Sciatic nerve (tissue), 2 donors: Measurements from ENCODE around the gene PRR5L. TPM values are rescaled to one million over a fixed set of nuclear protein-coding genes. Genes with fewer than 3 reads are reported as not detected.

Experiments
- ATAC-seq: fragments of 200-7000 bp; cut with Tn5 transposase; one replicate; pipeline ENCODE4 v1.9.1; 2020; ENCODE audit warnings: mild to moderate bottlenecking, moderate library complexity
- DNase-seq: peaks from one replicate; pipeline ENCODE4 v3.0.0-alpha.2; 2020; ENCODE audit warnings: low spot score
- intact Hi-C: fragments of 100-400 bp; cut with DNase I; formaldehyde crosslinking; loops from one replicate; pipeline ENCODE4 v1.14.2; 2022
- total RNA-seq: library from RNA; stranded (reverse); fragmentation: NEBNext Ultra II Directional; extraction: Animal tissue kit (Norgen Biotek cat#: 25700); gene quantifications from one replicate; pipeline ENCODE4 v1.2.1, GENCODE V29; 2021
- donor health status: DM: no; HTN: no; CAD: no.
- donor health status: DM: no; HTN: no; CAD: no.

PRR5L gene
- total RNA-seq, 1 donor from 2014 or later = 28.6 TPM

DNA sequence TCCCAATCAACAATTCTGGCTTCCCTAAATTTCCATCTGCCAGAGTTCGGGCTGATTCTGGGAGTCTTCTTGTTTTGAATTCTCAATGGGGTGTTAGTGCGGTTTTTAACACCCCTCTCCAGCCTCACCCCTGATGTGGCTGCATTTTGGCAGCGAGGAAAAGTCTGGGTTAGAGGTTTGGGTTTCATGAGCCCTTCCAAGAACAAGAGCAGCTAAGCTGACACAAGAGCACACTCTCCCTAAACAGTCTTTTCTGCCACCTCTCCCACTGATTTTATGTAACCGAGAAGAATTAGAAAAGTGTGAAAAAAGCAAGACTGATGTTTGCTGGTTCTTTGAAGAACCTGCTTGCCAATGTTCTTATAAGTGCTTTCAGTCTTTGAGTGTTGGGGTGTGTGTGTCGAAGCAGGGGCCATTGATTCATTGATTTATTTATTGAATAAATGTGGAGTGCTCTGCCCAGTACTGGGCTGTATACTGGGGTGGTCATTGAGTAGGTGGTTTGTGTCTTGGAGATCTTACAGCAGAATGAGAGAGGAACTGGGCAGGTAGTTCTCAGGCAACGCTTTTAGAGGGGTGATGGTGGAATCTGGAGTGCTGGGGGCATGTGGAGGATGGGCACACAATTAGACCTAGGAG lies 112.5 kb downstream of the PRR5L start:
- intact Hi-C loops = no loop called here
- peak; percentile 89 for ATAC-seq
- no peak for DNase-seq

DNA sequence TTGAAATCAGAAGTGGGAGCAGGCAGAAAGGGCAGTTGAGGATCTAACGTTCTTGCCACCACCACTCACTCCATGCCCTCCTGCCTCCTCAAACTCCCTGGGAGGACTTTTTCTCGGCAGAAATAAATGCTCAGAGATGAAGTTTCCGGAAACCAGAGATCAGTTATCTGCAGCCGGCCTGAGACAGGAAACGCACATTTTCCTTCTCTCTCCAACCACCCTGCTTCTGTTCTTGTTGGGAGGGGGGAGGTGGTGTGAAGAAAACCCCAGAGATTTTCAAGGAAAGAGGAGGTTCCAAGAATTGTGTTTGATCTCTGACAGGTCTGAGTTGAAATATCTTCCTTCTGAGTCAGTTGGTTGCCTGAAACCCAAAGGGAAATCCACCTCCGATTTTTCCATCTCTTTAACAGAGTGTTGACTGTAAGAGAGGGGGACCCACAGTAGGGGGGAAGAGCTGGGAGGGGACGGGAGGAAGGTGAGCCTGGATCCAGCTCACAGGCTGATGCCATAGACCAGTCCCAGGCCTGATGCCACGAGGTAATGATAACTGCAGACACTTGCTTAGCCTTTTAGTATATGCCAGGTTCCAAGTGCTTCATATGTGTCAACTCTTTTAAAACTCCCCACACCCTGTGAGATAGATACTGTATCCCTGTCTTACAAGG lies 113.2 kb downstream of the PRR5L start:
- ATAC-seq (peak; percentile 35), DNase-seq (no peak)
- intact Hi-C loops = no loop called here

DNA sequence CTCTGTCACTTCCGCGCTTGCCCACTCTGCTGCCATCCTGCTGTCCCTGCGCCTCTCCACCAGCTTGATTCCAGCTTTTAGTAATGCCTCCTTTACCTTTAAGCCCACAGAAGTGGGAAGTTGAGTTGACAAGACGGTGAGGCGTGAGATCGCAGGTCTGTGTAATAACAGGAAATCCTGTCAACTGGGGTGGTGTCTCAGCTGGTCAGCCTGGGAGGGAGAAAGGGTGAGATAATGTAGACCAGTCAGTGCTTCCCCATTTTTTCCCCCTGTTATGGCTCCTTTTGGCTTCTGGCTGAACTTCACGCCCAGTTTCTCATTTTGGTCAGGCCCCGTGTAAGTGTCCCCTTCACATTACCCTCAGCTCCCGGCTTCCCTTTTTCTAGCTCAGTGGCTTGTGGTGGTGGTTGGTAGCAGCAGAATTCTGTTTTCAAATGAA lies 115.1 kb downstream of the PRR5L start:
- ATAC-seq = peak; percentile 40
- DNase-seq = no peak
- intact Hi-C loops = no loop called here

DNA sequence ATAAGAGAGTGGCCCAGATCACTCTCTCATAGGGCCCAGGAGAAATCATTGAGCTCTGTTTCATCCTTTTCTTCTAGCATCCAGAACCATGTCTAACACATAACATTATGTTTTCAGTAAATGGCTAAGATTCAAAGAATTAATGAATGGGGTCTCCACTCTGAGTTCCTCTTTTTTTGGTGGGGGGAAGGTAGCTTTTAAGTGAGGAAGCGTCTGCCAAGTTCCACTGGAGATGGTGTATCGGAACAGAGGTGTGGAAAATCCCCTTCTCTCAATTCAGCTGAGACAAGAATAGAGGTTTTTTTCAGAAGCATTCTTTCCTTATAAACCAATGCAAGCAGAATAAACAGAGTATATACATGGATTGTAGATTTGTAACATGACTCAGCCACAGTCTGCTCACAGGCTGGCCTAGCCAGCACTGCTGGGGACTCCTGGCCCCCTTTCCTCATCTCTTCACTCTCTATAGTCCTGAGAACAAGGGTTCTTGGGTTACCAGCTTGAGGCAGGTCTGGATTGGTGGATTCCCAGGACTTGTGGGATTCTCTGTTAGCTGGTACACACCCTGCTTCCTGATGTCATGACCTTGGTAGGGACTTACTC lies 116.8 kb downstream of the PRR5L start:
- intact Hi-C loops = no loop called here
- ATAC-seq = no peak
- DNase-seq = no peak

DNA sequence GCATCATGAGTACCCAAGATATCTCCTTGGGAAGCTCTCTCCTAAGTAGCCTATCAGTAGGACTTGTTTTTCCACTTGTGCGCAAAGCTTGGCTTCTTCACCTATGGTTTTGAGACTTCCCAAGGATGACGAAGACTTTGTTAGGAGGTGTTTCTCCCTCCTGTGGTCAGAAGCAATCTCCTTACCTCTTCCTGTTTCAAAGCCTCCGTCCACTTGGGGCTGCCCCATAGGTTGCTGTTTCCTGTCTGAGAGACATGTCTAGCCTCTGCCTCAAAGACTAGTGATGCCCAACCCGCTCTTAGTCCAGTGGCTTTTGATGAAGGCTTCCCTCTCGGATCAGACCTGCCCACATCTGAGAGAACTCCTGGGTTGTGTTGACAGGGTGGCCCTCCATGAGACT lies 121.1 kb downstream of the PRR5L start:
- intact Hi-C loops = no loop called here
- no peak for DNase-seq
- no peak for ATAC-seq

DNA sequence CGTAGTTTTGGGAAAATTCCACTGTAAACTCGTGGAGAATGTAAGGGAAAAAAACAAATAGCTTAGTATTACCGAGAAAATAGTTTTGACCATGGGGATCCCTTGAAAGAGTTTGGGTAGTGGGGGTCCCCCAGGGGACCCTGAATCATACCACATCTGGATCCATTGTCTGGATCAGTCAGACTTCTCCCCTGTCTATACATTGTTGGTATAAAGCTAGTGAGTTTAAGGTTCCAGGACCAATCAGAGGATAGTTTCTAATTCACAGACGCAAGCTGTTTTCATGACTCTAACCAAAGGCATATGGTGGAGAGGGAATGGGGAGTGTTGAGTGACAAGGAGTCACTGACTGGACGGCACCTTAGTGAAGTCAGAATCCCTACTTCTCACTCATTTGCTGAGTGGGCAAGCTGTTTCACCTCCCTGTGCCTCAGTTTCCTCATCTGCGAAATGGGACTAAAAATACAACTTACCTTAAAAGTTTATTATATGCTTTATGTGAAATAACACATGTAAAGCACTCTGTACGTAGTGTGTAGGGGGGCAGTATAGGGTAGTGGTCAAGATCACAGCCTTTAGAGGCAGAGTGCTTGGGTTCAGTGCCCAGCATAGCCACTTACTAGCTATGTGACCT lies 123.8 kb downstream of the PRR5L start:
- no peak for ATAC-seq
- intact Hi-C loops = no loop called here
- DNase-seq = no peak

DNA sequence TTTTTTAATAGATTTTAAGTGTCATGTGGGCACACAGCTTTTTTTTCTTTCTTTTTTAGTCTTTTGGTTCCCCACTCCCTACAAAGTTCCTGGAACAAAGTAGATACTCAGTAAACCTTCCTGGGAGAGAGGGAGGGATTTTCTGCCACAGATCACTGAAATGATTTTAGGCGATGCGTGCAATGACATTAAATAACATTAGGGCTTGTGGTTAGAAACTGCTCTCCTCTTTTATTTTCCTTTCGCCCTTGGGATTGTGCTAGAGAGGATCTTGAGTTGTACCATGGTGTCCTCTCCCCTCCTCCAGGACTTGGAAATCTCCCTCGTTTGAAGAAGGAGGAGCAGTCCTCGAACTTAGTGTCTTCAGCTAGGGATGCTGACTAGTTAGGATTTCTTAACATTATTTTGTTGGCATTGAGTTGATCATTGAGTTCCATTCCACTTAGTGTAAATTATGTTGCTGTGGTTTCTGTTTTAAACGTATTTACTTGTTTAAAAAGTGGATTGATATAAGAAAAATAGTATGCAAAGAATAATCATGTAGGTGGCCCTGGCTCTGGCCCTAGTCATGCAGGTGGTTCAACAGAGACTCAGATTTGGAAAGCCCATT lies 125.6 kb downstream of the PRR5L start:
- ATAC-seq (no peak), DNase-seq (no peak)
- intact Hi-C loops = no loop called here

DNA sequence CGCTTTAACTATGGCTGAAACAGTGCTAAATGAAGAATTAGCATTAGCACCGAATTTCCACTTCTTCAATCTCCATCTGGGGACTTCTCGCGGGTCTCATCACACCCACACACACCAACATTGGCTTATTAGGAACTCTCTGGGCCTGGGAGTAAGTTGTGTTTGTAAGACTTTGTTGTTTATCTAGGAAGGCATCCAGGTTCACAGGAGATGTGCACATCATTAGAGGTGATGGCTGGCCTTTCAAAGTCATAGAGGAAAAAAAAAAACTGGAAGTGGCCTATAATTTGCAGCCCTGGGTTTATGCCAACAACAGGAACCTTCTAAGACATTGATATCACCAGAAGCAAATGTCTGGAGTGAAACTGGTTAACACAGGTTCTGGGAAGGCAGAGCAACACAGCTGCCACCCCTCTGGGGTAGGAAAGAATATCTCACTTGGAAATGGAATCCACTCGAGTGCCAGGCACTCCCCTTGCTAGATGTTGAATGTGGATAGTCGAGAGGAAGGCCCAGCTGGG lies 129.5 kb downstream of the PRR5L start:
- intact Hi-C loops = loop anchor here (1.0 kb wide), 1 partner anchor 31 kb away; no protein-coding TSS in a partner anchor
- ATAC-seq (peak; percentile 16), DNase-seq (no peak)

DNA sequence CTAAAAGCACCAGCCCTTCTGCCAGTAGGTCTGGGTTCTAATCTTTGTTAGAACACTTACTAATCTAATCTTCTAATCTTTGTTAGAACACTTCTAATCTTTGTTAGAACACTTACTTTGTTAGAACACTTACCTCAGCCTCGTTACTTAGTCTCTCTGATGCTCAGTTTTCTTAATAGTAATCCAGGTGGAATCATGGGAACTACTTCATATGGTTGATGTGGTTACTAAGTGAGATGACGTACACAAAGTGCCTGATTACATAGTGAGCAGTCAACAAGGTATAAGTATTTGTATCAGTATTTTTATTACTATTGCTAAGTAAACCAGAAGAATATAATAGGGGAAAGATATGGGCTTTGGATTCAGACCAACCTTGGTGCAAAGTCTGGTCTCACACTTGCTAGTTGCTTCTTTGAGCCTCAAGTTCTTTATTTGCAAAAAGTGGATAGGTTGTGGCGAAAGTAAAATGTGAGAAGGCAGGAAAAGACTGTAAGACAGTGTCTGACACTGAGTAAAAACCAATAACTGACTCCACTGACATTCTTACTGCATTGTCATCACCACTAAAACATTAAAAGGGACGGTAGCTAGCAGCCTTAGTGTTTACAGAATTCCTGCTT lies 130.2 kb downstream of the PRR5L start:
- no peak for ATAC-seq
- intact Hi-C loops = loop anchor here (1.0 kb wide), 1 partner anchor 30 kb away; no protein-coding TSS in a partner anchor
- DNase-seq = no peak

DNA sequence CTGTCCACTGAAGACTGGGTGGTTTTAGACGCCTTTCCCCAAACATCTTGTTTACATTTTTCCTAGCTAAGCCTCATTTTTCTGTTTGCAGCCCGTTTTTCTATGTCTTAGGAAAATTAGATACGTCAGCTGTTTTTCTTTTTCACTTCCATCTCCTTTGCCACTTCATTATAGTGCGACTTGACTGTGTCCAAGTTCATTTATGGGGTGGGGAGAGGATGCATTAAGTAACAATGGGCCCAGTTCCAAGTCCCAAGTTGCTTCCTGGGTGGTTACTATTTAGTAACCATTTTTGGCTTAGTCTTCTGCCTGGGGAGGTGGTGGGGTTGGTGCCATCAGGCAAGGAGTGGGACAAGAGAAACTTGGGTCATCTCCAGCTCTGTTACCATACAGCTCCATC lies 131.0 kb downstream of the PRR5L start:
- DNase-seq (no peak), ATAC-seq (peak; percentile 67)
- intact Hi-C loops = no loop called here

DNA sequence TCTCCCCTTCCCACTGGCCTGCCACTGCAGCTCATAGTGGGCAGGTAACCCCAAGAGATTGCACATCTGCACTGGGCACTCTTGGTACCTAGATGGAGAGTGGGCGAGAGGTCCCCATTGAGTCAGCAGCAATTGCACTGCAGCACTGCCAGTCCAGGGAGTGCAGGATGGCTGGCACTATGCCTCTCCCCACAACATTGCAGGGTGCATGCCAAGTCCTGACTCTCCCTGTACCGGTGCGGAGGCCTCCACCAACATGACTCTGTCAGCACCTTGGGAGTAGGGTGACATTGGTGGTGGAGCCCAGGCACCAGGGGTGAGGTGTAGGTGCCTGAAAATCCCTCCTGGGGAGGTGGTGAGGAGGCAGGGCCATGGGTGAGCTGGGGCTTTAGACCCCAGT lies 131.8 kb downstream of the PRR5L start:
- DNase-seq = no peak
- intact Hi-C loops = no loop called here
- no peak for ATAC-seq

DNA sequence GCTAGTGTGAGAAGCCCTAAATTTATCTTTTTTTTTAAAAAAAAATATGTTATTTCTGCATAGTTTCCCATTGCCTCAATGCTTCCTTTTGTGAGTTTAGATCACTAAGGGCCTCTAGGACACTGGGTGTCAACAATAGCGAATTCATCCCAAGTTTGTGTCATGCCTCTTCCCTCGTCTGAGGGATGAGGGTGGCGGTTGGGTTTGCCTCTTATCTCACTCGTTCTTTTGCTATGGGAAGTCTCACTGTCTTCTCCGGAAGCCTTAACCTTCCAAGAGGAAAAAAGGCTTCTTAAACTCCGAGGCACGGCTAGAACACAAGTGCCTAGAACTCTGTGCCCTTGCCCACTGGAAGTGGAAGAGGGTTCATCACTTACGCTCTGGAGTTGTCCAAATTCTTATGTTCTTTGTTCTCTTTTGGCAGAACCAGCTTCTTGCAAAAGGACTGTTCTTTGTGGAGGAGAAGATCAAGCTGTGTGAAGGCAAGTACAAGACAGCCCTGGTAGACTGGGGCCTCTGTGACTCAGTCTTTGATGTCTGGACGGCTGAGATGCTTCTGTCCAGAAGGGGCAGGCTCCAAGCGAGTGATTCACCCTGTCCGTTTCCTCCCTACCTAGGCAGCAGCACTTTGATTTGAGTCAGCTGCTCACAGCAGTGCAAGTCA lies 135.5 kb downstream of the PRR5L start:
- DNase-seq = no peak
- intact Hi-C loops = no loop called here
- ATAC-seq = peak; percentile 76

DNA sequence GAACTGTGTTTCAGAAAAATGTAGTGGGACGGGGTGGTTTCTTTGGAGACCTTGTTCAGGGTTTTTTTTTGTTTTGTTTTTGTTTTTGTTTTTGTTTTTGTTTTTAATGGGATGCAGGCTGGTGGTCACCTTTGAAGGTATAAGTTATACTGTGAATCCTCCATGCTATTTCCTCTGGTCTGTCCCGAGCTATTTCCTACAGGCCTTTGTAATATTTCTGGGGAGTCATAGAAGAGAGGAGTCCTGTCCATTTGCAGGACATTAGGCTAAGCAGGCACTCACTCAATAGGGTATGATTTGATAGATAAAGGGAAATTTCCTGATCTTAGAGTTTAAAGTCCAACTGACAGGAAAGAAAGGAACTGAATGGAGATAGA lies 136.0 kb downstream of the PRR5L start:
- ATAC-seq (no peak), DNase-seq (no peak)
- intact Hi-C loops = no loop called here

DNA sequence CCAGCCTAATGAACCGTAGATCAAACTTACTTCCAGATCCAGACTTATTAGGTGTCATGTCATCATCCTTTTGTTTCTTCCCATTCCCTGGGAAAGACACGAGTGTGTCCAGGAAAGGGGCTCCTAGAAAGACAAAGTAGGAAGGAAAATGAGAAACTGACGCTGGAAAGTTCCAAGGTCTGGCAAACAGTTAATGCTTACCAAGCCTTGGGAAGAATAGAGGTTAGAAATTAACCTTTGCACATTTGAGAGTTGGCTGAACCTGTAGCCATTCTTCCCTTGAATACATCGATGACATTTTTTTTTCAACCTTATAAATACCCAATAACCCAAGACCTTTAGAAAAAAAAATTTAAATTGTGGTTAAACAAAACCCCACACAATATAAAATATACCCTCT lies 136.7 kb downstream of the PRR5L start:
- no peak for ATAC-seq
- DNase-seq = no peak
- intact Hi-C loops = no loop called here

DNA sequence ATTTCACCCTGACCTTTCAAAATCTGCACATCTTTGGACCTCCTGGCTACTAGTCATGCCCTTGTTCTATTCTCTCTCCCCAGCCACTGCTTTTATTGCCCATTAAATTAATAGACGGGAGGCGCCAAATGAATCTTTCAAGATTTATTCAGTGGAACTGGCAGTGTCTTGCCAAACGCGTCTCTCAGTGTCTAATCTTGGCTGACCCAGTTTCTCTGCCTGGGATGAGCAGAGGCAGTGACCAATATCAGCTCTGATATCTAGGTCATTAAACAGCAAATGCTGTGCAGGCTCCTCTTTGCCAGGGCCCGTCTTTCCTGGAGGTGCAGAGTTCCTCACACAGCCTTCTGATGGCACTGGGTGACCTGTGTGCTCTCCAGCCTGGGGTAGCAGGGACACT lies 140.0 kb downstream of the PRR5L start:
- intact Hi-C loops = no loop called here
- ATAC-seq = no peak
- DNase-seq = no peak

DNA sequence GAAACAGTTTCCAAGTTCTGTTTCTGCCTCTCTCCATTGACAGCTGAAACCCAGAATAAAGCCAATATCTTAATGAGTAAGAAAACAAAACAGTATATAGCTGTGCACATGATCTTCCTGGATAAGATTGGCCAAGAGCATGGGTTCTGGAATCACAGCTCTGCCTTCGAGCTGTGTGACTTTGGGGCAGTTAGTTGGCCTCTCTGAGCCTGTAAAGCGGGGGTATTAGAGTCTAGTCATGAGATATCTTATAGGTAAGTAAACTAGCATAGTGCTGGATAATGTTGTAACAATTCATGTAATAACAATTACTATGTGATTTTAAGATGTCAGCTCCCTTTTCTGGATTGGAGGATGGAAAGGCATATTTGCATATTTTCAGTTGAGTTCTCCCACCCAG lies 140.5 kb downstream of the PRR5L start:
- intact Hi-C loops = no loop called here

DNA sequence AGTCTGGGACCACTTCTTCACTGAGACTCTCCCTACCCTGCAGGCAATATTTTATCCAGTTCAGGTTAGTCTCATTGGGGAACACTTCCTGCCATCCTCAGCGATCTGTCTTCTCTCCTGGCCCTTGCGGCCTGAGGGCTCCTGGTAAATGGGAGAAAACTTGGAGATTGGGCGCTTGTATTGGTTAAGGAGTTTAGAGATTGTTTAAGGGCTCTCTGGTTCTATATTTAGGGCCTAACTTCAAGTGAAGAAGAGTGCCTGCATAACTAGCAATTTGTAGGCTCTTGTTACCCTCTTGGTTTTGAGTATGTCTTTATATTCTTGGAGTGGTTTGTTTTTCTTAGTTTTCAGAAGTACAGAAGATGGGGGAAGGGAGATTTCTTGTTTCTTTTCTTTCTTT lies 141.3 kb downstream of the PRR5L start:
- DNase-seq (no peak), ATAC-seq (no peak)
- intact Hi-C loops = no loop called here

More for the DNA sequence above, 140.5 kb downstream of the PRR5L start:
- no peak for ATAC-seq
- no peak for DNase-seq

DNA sequence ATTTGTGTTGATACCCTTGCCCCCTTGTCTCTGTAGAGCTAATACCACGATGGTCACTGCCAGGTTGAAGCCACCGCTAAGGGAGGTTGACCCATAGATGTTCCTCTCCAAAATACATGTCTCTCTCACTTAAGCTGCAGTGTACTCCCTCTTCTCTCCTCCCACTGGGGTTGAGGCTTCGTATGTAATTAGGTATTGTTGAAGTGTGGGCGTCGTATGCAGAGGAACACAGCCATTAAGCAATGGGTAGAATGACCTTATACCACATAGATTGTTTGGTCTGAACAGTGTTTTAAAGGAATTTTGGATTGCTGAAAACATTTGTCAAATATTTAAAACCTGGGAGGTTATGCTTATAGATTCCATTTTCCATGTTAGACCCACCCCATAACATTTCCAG lies 142.0 kb downstream of the PRR5L start:
- intact Hi-C loops = no loop called here
- DNase-seq (no peak), ATAC-seq (no peak)
